ENCODE measurements around the gene IMMP2L.

Gene IMMP2L

GRCh38 chr7:110801502-110801901 lies 760.8 kb downstream of the IMMP2L start:
- FAIRE-seq (no peak), DNase-seq (ENCODE audit: insufficient read length, low spot score) (no peak)

DNA sequence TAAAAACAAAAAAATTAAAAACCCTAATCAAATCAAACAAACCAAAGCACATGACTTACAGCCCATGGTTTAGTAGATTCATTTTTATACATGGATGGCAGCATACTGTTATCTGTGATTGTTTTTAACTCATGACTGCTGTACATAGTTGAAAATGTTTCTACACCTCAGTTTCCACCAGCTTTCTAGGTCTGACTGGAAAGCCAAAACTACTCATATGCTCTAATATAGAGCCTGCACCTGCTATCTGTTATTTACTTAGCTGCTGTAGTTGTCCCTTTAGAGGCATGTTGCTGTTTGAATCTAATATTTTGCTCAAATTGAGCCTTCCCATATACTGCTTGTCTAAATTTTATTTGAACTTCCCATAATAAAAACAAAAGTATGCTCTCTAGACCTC lies 761.3 kb downstream of the IMMP2L start:
- DNase-seq (ENCODE audit: insufficient read length, low spot score): no peak
- no peak for FAIRE-seq

- DNase-seq (ENCODE audit: insufficient read length, low spot score) (no peak), FAIRE-seq (no peak)
These were observed 764.6 kb downstream of the IMMP2L start for GRCh38 chr7:110797656-110798055.

- no peak for FAIRE-seq
These were observed 771.3 kb downstream of the IMMP2L start for GRCh38 chr7:110790992-110791391.

DNA sequence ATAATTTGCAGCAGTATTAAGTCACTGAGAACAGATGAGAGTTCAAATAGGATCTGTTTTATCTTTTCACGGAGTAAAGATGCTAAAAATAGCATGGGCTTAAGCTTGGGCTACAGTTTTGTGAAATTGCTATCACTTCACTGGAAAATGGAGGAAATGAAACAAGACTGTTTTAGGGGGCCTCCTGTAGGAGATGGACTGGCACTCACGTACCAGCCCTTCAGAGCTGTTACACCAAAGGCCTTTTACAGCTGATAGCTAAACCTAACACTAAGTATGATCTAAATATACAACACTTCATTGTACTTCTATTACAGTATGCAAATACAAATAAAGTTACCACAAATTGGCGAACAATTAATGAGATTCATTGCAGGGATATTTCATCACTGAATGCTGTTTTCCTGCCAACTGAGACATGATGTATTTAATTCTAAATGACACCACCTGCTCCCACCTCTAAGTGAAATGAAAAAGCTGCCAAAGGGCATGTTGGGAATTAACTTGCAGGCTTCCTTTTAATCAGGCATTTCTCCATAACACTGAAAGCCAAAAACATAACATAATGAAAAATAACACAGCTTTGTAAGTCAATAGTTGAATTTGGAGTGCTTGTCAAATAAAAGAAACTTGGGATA lies 775.8 kb downstream of the IMMP2L start:
- FAIRE-seq: no peak
- no peak for DNase-seq (ENCODE audit: insufficient read length, low spot score)

More at GRCh38 chr7:110790992-110791391, 771.3 kb downstream of the IMMP2L start:
- no peak for DNase-seq (ENCODE audit: insufficient read length, low spot score)

GRCh38 chr7:110784749-110785148 lies 777.5 kb downstream of the IMMP2L start:
- FAIRE-seq (no peak), DNase-seq (ENCODE audit: insufficient read length, low spot score) (no peak)

DNA sequence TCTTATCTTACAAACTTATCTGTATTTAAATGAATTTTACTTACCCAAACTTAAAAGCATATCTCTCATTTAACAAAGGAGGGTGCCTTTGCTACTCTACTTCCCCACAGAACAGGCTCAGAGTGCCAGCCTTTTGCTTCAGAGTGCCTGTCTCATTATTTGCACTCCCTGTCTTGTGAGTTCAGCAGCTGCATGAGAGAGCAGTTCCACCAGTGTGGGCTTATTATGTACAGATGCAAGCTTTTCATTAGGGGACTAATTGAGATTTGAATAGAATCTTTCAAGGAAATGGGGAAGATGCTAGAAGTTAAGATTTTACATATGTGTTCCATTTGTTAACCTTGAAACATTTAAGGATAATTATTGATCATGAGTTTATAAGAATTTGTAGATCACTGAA lies 781.6 kb downstream of the IMMP2L start:
- no peak for FAIRE-seq
- no peak for DNase-seq (ENCODE audit: insufficient read length, low spot score)

GRCh38 chr7:110779339-110779738 lies 783.0 kb downstream of the IMMP2L start:
- FAIRE-seq: no peak

DNA sequence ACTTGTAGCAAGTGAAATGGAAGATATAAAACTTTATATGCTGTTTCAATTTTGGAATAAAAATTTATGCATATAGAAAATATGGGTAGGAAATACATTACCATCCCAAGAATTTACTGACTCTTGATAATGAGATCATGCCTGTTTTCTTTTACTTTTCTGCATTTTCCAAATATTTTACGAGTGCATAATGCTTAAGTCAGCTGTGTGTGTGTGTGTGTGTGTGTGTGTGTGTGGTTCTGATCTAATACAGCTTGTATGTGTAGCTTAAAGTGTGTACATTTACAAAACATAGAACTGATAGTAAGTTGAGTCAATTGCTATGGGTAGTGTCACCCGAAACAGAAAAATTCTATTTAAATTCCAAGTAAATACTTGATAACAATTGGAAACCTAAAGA lies 787.2 kb downstream of the IMMP2L start:
- DNase-seq (ENCODE audit: insufficient read length, low spot score) (no peak), FAIRE-seq (no peak)

More at GRCh38 chr7:110779339-110779738, 783.0 kb downstream of the IMMP2L start:
- DNase-seq (ENCODE audit: insufficient read length, low spot score): no peak

- DNase-seq (ENCODE audit: insufficient read length, low spot score) (no peak), FAIRE-seq (no peak)
These were observed 788.2 kb downstream of the IMMP2L start for GRCh38 chr7:110774071-110774470.

GRCh38 chr7:110772615-110773014 lies 789.7 kb downstream of the IMMP2L start:
- no peak for FAIRE-seq
- DNase-seq (ENCODE audit: insufficient read length, low spot score): no peak

- FAIRE-seq: no peak
These were observed 790.6 kb downstream of the IMMP2L start for GRCh38 chr7:110771717-110772116.

DNA sequence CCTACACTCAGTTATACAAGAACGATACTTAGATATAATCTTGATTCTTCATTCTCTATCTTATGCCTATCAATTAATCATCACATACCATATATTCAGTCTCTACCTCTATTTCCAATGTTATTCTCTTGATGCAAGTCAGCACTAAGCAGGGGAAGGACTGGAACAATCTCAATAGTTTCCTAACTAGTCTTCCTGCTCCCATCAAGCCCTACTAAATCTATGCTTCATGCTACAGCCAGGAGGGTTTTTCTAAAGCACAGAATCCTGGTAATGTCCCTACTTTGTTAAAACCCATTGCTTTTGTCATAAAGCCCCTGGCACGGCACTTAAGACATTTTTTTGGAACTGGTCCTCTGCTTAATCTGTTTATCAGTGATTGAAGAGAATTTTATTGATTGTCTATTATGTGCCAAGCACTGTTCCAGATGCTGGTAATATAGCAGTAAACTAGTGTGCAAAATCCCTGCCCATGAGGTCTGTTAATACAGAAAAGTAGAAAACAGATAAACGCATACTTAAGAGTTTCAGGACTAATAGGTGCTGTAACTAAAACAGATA lies 794.7 kb downstream of the IMMP2L start:
- no peak for FAIRE-seq
- no peak for DNase-seq (ENCODE audit: insufficient read length, low spot score)

More at GRCh38 chr7:110771717-110772116, 790.6 kb downstream of the IMMP2L start:
- no peak for DNase-seq (ENCODE audit: insufficient read length, low spot score)

DNA sequence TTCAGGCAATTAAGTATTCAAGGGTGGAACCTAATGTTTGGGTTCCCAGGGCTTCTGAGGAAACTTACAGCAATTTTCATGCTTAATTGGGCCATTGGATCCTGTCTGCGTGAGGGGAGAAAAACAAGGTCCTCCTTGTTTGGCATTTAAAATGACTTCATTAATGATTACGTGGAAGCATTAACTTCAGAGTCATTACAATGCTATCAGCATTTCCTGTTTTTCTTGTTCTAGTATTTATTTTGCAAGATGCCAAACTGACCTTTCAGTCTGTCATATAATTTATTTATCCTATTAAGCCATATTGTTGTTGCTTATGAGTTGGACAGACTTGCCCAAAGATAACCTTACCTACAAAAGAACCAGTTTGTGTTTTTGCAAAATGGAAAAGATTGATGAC lies 795.4 kb downstream of the IMMP2L start:
- no peak for FAIRE-seq
- no peak for DNase-seq (ENCODE audit: insufficient read length, low spot score)

DNA sequence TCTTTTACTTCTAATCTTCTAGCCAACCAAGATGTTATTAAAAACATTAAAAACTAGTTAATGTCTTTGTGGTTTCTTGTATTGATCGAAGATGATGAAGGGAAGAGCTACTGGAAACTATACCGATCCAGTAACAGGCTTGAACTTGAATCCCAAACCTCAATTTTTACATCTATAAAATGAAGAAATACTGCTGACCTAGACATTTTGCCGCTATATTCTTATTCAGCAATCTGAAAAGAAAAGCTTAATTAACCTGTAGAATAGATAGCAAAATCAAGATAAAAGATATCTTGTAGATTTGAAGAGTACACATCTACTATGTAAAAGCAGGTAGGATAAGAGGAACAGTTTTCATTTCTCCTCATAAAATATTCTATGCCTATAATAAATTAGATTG lies 797.4 kb downstream of the IMMP2L start:
- DNase-seq (ENCODE audit: insufficient read length, low spot score) (no peak), FAIRE-seq (no peak)

GRCh38 chr7:110762546-110763225 lies 799.6 kb downstream of the IMMP2L start:
- FAIRE-seq (no peak), DNase-seq (ENCODE audit: insufficient read length, low spot score) (no peak)

- FAIRE-seq (no peak), DNase-seq (ENCODE audit: insufficient read length, low spot score) (no peak)
These were observed 802.0 kb downstream of the IMMP2L start for GRCh38 chr7:110760341-110760740.

- DNase-seq (ENCODE audit: insufficient read length, low spot score): no peak
- no peak for FAIRE-seq
These were observed 803.2 kb downstream of the IMMP2L start for GRCh38 chr7:110759069-110759468.

- FAIRE-seq (no peak), DNase-seq (ENCODE audit: insufficient read length, low spot score) (no peak)
These were observed 807.6 kb downstream of the IMMP2L start for GRCh38 chr7:110754649-110755048.

DNA sequence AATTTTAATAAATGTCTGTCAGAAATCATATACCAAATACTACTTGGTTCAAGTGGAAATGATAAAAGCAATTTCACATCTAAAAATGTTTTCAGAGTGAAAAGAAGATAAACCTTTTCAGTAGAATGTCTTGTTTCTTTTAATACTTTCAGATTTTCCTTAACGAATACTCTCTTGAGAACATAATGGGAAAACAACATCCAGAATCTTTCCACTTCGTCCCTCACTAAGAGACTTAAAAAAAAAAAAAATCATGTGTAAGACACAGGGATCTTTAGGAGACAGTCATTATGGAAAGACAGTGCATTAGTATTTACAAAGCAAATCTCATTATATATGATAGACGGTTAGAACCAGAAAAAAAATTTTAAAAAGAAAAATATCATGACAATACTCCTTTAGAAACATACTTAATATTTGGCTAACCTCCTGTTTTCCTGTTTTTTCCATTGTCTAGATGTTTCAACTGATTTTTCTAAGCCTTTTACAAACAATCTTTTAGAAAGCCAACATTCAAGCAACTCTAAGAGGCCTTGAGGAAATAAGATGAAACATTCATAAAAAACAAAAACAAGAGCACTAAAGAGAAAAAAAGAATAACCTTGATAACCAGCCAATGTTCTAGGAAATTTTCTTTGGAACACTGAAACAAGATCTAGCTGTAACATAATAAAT lies 811.2 kb downstream of the IMMP2L start:
- no peak for DNase-seq (ENCODE audit: insufficient read length, low spot score)
- FAIRE-seq: no peak

DNA sequence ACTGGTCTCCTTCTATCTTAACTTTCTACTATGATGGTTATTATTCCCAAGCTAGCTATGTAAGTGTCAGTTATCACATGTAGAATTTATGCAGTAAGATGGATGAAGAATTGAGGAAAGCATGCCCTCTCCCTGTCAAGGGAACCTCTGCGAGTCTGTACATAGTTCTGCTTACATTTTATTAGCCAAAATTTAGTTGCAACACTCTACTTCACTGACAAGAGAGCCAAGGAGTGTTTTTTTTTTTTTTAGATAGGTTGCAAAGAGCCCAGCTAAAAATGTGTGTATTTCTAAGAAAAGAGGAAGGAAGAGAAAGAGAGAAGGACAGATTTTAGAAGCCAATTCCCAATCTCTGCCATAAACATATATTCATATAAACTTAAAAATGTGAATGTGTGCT lies 829.1 kb downstream of the IMMP2L start:
- no peak for FAIRE-seq
- no peak for DNase-seq (ENCODE audit: insufficient read length, low spot score)

DNA sequence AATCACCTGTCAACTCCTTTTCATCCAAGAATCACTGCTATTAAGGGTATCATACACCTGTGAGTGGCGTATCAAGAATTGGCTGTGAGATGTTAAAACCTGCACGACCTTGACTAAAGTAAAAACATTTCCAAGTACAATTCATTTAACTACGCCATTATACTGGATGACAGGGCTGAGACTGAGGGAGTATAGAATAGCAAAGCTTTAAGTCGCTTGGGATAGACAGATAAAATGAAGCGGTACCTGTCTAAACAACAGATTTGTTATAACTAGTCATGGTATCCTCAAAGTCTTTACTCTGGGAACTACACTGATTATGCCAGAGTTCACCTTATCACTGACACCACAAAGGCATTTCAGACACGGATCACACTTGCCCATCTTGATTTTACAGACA lies 837.5 kb downstream of the IMMP2L start:
- DNase-seq (ENCODE audit: insufficient read length, low spot score) (no peak), FAIRE-seq (no peak)
